Osteoblast (primary cell): ENCODE results near the gene FAM227B. TPM values are rescaled to one million over a fixed set of nuclear protein-coding genes. Genes with fewer than 3 reads are reported as not detected.

ENCODE experiments used
- DNase-seq: peaks from one replicate; pipeline ENCODE4 v3.0.0; 2011; ENCODE audit warnings: low spot score, mixed read lengths; ENCODE audit not compliant: insufficient read length; ENCODE audit errors: missing footprints
- H2AFZ ChIP-seq: 2 replicates; pipeline ENCODE4 v1.6.0; 2011; ENCODE audit warnings: mild to moderate bottlenecking, low read length
- H3K27ac ChIP-seq: 2 replicates; pipeline ENCODE4 v1.5.1; 2011; ENCODE audit warnings: mild to moderate bottlenecking, low read depth, low read length, moderate library complexity
- H3K27me3 ChIP-seq: 2 replicates; pipeline ENCODE4 v1.6.0; 2012; ENCODE audit warnings: mild to moderate bottlenecking, control low read depth, inconsistent platforms, low read length, moderate library complexity; ENCODE audit not compliant: insufficient read depth
- H3K36me3 ChIP-seq: 2 replicates; pipeline ENCODE4 v1.5.1; 2011; ENCODE audit warnings: mild to moderate bottlenecking, low read length, control low read depth, moderate library complexity; ENCODE audit not compliant: insufficient read depth
- H3K4me1 ChIP-seq: 2 replicates; pipeline ENCODE4 v1.5.1; 2011; ENCODE audit warnings: mild to moderate bottlenecking, low read length, control low read depth, moderate library complexity; ENCODE audit not compliant: insufficient read depth
- H3K4me2 ChIP-seq: 2 replicates; pipeline ENCODE4 v1.6.0; 2011; ENCODE audit warnings: mild to moderate bottlenecking, low read length; ENCODE audit not compliant: insufficient read depth
- H3K4me3 ChIP-seq: fragments of 200-600 bp; sonication (generic); 3 replicates; pipeline ENCODE4 v1.5.1; 2012; ENCODE audit warnings: mild to moderate bottlenecking, low read length, inconsistent platforms; ENCODE audit not compliant: insufficient read depth
- H3K79me2 ChIP-seq: 2 replicates; pipeline ENCODE4 v1.6.0; 2012; ENCODE audit warnings: mild to moderate bottlenecking, low read length, control low read depth, inconsistent platforms; ENCODE audit not compliant: insufficient read depth
- H3K9me3 ChIP-seq: 2 replicates; pipeline ENCODE4 v1.5.1; 2011; ENCODE audit warnings: low read depth, low read length, control low read depth
- H4K20me1 ChIP-seq: 2 replicates; pipeline ENCODE4 v1.6.0; 2012; ENCODE audit warnings: mild to moderate bottlenecking, low read length, control low read depth; ENCODE audit not compliant: insufficient read depth
- CTCF ChIP-seq: IDR thresholded peaks from 2 replicates; pipeline ENCODE4 v1.5.1; 2011; ENCODE audit warnings: mild to moderate bottlenecking, low read depth, low read length, moderate library complexity; ENCODE audit errors: extremely low read depth
- total RNA-seq: library from RNA; depleted of rRNA; stranded (reverse); fragments of >200 nt; gene quantifications from 2 replicates; pipeline ENCODE4 v1.2.3, GENCODE V29; 2012

FAM227B gene
- total RNA-seq, 1 donor: 4.3 TPM

GRCh38 chr15:49656734-49657133 is 36.1 kb upstream of the FAM227B start:
- no peak for TF ChIP-seq CTCF
- no peak for DNase-seq

GRCh38 chr15:49652922-49653321 is 32.3 kb upstream of the FAM227B start:
- no peaks in the 10 kb centered on the region for H3K4me1 ChIP-seq
- no peaks in the 10 kb centered on the region for H3K27me3 ChIP-seq
- no peaks in the 10 kb centered on the region for H3K36me3 ChIP-seq
- no peak overlapping the region for H3K27ac ChIP-seq
- no peak overlapping the region for H3K4me2 ChIP-seq
- TF ChIP-seq CTCF: no peak
- H3K9me3 ChIP-seq: peaks cover 8% of the 10 kb centered on the region
- no peak for DNase-seq
- no peaks in the 10 kb centered on the region for H3K79me2 ChIP-seq
- H2AFZ ChIP-seq: no peak overlapping the region
- no peak overlapping the region for H3K4me3 ChIP-seq
- no peaks in the 10 kb centered on the region for H4K20me1 ChIP-seq

More at GRCh38 chr15:49656734-49657133, 36.1 kb upstream of the FAM227B start:
- H3K4me1 ChIP-seq: no peaks in the 10 kb centered on the region
- H2AFZ ChIP-seq: no peak overlapping the region
- no peaks in the 10 kb centered on the region for H4K20me1 ChIP-seq
- no peaks in the 10 kb centered on the region for H3K36me3 ChIP-seq
- H3K9me3 ChIP-seq: peaks cover 8% of the 10 kb centered on the region
- no peak overlapping the region for H3K4me3 ChIP-seq
- H3K27me3 ChIP-seq: no peaks in the 10 kb centered on the region
- no peak overlapping the region for H3K27ac ChIP-seq
- no peak overlapping the region for H3K4me2 ChIP-seq
- no peaks in the 10 kb centered on the region for H3K79me2 ChIP-seq

GRCh38 chr15:49650676-49651075 is 30.1 kb upstream of the FAM227B start:
- Histone ChIP-seq H3K4me1 (peaks cover 11% of the 10 kb centered on the region), H3K4me3 (no peak overlapping the region), H3K9me3 (peaks cover 8% of the 10 kb centered on the region), H3K4me2 (no peak overlapping the region), H3K36me3 (no peaks in the 10 kb centered on the region), H3K27me3 (no peaks in the 10 kb centered on the region), H4K20me1 (no peaks in the 10 kb centered on the region), H3K79me2 (no peaks in the 10 kb centered on the region), H2AFZ (no peak overlapping the region), H3K27ac (no peak overlapping the region)
- no peak for DNase-seq
- no peak for TF ChIP-seq CTCF

- Histone ChIP-seq H3K4me3 (no peak overlapping the region), H3K27me3 (no peaks in the 10 kb centered on the region), H3K36me3 (no peaks in the 10 kb centered on the region), H4K20me1 (no peaks in the 10 kb centered on the region), H3K4me1 (peaks cover 18% of the 10 kb centered on the region), H3K9me3 (peaks cover 8% of the 10 kb centered on the region), H3K27ac (no peak overlapping the region), H3K4me2 (no peak overlapping the region), H3K79me2 (no peaks in the 10 kb centered on the region), H2AFZ (no peak overlapping the region)
- TF ChIP-seq CTCF: no peak
- no peak for DNase-seq
These were observed 29.4 kb upstream of the FAM227B start for GRCh38 chr15:49649987-49650386.
